ENCODE data around the gene SPI1. TPM values are rescaled to one million over a fixed set of nuclear protein-coding genes. Genes with fewer than 3 reads are reported as not detected.
"Not testable (repeated sequence)": the region's sequence is repeated elsewhere in the genome, so short reads cannot be mapped to it uniquely, and the experiment has no call there.

The SPI1 gene
- total RNA-seq, 1 donor = not detected

- H3K4me3 ChIP-seq (ENCODE audit: low read depth, low read length) = no peak overlapping the region
- no peak for DNase-seq (ENCODE audit: low read depth)
- TF ChIP-seq CTCF (IDR thresholded peaks at IDR 0.05; ENCODE audit: insufficient read depth, low read depth, low read length) = no peak
Measured at GRCh38 chr11:47340010-47340409, 38.3 kb downstream of the SPI1 start.

- no peak for TF ChIP-seq CTCF (IDR thresholded peaks at IDR 0.05; ENCODE audit: insufficient read depth, low read depth, low read length)
- DNase-seq (ENCODE audit: low read depth) = no peak
- no peak overlapping the region for H3K4me3 ChIP-seq (ENCODE audit: low read depth, low read length)
Measured at GRCh38 chr11:47338396-47339241, 39.7 kb downstream of the SPI1 start.

GRCh38 chr11:47337229-47337924 is 41.0 kb downstream of the SPI1 start:
- no peak for DNase-seq (ENCODE audit: low read depth)

GRCh38 chr11:47336595-47336994 is 41.8 kb downstream of the SPI1 start:
- no peak for DNase-seq (ENCODE audit: low read depth)
- TF ChIP-seq CTCF (IDR thresholded peaks at IDR 0.05; ENCODE audit: insufficient read depth, low read depth, low read length) = no peak

More at GRCh38 chr11:47337229-47337924, 41.0 kb downstream of the SPI1 start:
- TF ChIP-seq CTCF (IDR thresholded peaks at IDR 0.05; ENCODE audit: insufficient read depth, low read depth, low read length) = no peak
- no peak overlapping the region for H3K4me3 ChIP-seq (ENCODE audit: low read depth, low read length)

GRCh38 chr11:47335733-47336132 is 42.6 kb downstream of the SPI1 start:
- no peak overlapping the region for H3K4me3 ChIP-seq (ENCODE audit: low read depth, low read length)
- TF ChIP-seq CTCF (IDR thresholded peaks at IDR 0.05; ENCODE audit: insufficient read depth, low read depth, low read length) = no peak
- DNase-seq (ENCODE audit: low read depth) = no peak

More at GRCh38 chr11:47336595-47336994, 41.8 kb downstream of the SPI1 start:
- H3K4me3 ChIP-seq (ENCODE audit: low read depth, low read length) = no peak overlapping the region

GRCh38 chr11:47334699-47335411 is 43.5 kb downstream of the SPI1 start:
- DNase-seq (ENCODE audit: low read depth); H3K4me3 ChIP-seq (ENCODE audit: low read depth, low read length): not testable (repeated sequence)
